H1 (cell line): ENCODE measurements around the gene THSD1. TPM values are rescaled to one million over a fixed set of nuclear protein-coding genes. Genes with fewer than 3 reads are reported as not detected.
"Not testable (repeated sequence)": the region's sequence is repeated elsewhere in the genome, so short reads cannot be mapped to it uniquely, and the experiment has no call there.

Source experiments
- CTCF ChIA-PET: fragments of 300-600 bp; sonication (Branson Sonifier 250); formaldehyde crosslinking; loops from one replicate; lab custom pipeline; 2021; ENCODE audit not compliant: partially characterized antibody; lab: Charles Lee
- POLR2A ChIA-PET: fragments of 300-600 bp; sonication (Branson Sonifier 250); formaldehyde crosslinking; loops from one replicate; lab custom pipeline; 2021; ENCODE audit warnings: inconsistent platforms; ENCODE audit not compliant: partially characterized antibody; lab: Charles Lee
- DNase-seq, 2 experiments: peaks; one replicate each; pipeline versions ENCODE4 v3.0.0 to v3.0.0-alpha.2; 2010 to 2022; ENCODE audit warnings: low spot score in 2 of 2, low read depth in 1 of 2, mixed read lengths in 1 of 2
- FAIRE-seq: peaks from 2 replicates; lab custom pipeline; 2011; peaks lifted over from hg19 to GRCh38; lab: Jason Lieb, UNC
- H2AFZ ChIP-seq: 2 replicates; pipeline ENCODE4 v1.8.1; 2012; ENCODE audit warnings: low read length, inconsistent platforms
- H2AK5ac ChIP-seq: 2 replicates; pipeline ENCODE4 v1.6.1; 2013; ENCODE audit warnings: low read depth, low read length
- H2BK120ac ChIP-seq: replicated peaks from 2 replicates; pipeline ENCODE3; 2013; ENCODE audit warnings: low read depth, low read length, inconsistent platforms
- H2BK12ac ChIP-seq: 2 replicates; pipeline ENCODE4 v1.6.1; 2013; ENCODE audit warnings: low read depth, low read length
- H2BK15ac ChIP-seq: 2 replicates; pipeline ENCODE4 v1.6.1; 2013; ENCODE audit warnings: low read length
- H2BK20ac ChIP-seq: 2 replicates; pipeline ENCODE4 v1.6.1; 2013; ENCODE audit warnings: low read length
- H2BK5ac ChIP-seq: 2 replicates; pipeline ENCODE4 v1.6.1; 2013; ENCODE audit warnings: low read depth, low read length
- H3K14ac ChIP-seq: 2 replicates; pipeline ENCODE4 v1.6.1; 2013; ENCODE audit warnings: inconsistent platforms; ENCODE audit not compliant: insufficient read length
- H3K18ac ChIP-seq: 2 replicates; pipeline ENCODE4 v1.6.1; 2013; ENCODE audit warnings: low read length; ENCODE audit errors: extremely low read depth
- H3K23ac ChIP-seq: 2 replicates; pipeline ENCODE4 v1.6.1; 2013; ENCODE audit warnings: inconsistent platforms; ENCODE audit not compliant: insufficient read length
- H3K23me2 ChIP-seq: 2 replicates; pipeline ENCODE4 v1.6.1; 2013; ENCODE audit warnings: low read depth, low read length
- H3K27ac ChIP-seq: 2 replicates; pipeline ENCODE4 v1.6.1; 2011; ENCODE audit warnings: low read depth, low read length, inconsistent platforms
- H3K27me3 ChIP-seq, 4 experiments: replicated peaks in 1 of 4; 1 replicate in 1 of 4; 2 replicates in 3 of 4; pipeline versions ENCODE4 v1.6.1 to v1.8.1; 2011 to 2013; ENCODE audit warnings: low read length in 3 of 4, mild to moderate bottlenecking in 3 of 4, inconsistent platforms in 2 of 4, mixed read lengths in 2 of 4, moderate library complexity in 1 of 4; ENCODE audit not compliant: control insufficient read depth in 3 of 4, insufficient read depth in 3 of 4; ENCODE audit errors: extremely low read depth in 1 of 4
- H3K36me3 ChIP-seq, 4 experiments: 2 replicates each; pipeline versions ENCODE4 v1.6.1 to v1.8.1; 2011 to 2013; ENCODE audit warnings: mild to moderate bottlenecking in 4 of 4, low read length in 3 of 4, moderate library complexity in 2 of 4, control low read depth in 1 of 4, inconsistent platforms in 1 of 4; ENCODE audit not compliant: insufficient read depth in 4 of 4, control insufficient read depth in 2 of 4
- H3K4ac ChIP-seq: replicated peaks from 2 replicates; pipeline ENCODE3; 2013; ENCODE audit warnings: low read length, low read depth, mixed read lengths, inconsistent platforms; ENCODE audit not compliant: insufficient read length
- H3K4me1 ChIP-seq, 4 experiments: replicated peaks in 1 of 4; 1 replicate in 1 of 4; 2 replicates in 3 of 4; pipeline versions ENCODE4 v1.6.1 to v1.8.1; 2011 to 2013; ENCODE audit warnings: low read length in 3 of 4, inconsistent platforms in 2 of 4, mixed read lengths in 1 of 4; ENCODE audit not compliant: insufficient read depth in 4 of 4, control insufficient read depth in 3 of 4
- H3K4me2 ChIP-seq, 2 experiments: 2 replicates each; pipeline versions ENCODE4 v1.6.1 to v1.8.1; 2011 to 2013; ENCODE audit warnings: low read depth in 2 of 2, low read length in 2 of 2, control low read depth in 1 of 2, inconsistent platforms in 1 of 2, mild to moderate bottlenecking in 1 of 2; ENCODE audit not compliant: insufficient read depth in 1 of 2
- H3K4me3 ChIP-seq, 4 experiments: fragments of 200-600, 300-600 bp in 1 of 4; sonication (generic), shearing (Covaris generic), sonication (Bioruptor Twin) in 1 of 4; 2 replicates each; pipeline versions ENCODE4 v1.5.1 to v1.8.1; 2011 to 2016; ENCODE audit warnings: low read length in 4 of 4, low read depth in 3 of 4, control low read depth in 2 of 4, inconsistent platforms in 2 of 4, mild to moderate bottlenecking in 2 of 4, mixed read lengths in 1 of 4, moderate library complexity in 1 of 4; ENCODE audit not compliant: insufficient read depth in 2 of 4; ENCODE audit errors: extremely low read depth in 1 of 4
- H3K56ac ChIP-seq: replicated peaks from 2 replicates; pipeline ENCODE3; 2013; ENCODE audit warnings: low read depth, mild to moderate bottlenecking, mixed read lengths, low read length, inconsistent platforms; ENCODE audit not compliant: insufficient read length
- H3K79me1 ChIP-seq: 2 replicates; pipeline ENCODE4 v1.6.1; 2013; ENCODE audit warnings: low read depth, low read length, control low read depth
- H3K79me2 ChIP-seq, 2 experiments: 2 replicates each; pipeline versions ENCODE4 v1.6.1 to v1.8.1; 2012 to 2013; ENCODE audit warnings: low read length in 2 of 2, mild to moderate bottlenecking in 2 of 2, inconsistent platforms in 1 of 2; ENCODE audit not compliant: insufficient read depth in 2 of 2, control insufficient read depth in 1 of 2
- H3K9ac ChIP-seq, 4 experiments: replicated peaks in 1 of 4; 1 replicate in 1 of 4; 2 replicates in 3 of 4; pipeline versions ENCODE4 v1.6.1 to v1.8.1; 2011 to 2013; ENCODE audit warnings: low read depth in 3 of 4, low read length in 3 of 4, control low read depth in 2 of 4, mild to moderate bottlenecking in 2 of 4, moderate library complexity in 2 of 4, inconsistent platforms in 1 of 4; ENCODE audit errors: extremely low read depth in 1 of 4
- H3K9me3 ChIP-seq, 2 experiments: 2 replicates each; pipeline versions ENCODE4 v1.6.1 to v1.8.1; 2012 to 2013; ENCODE audit warnings: mild to moderate bottlenecking in 2 of 2, moderate library complexity in 2 of 2, control low read depth in 1 of 2, inconsistent platforms in 1 of 2, low read depth in 1 of 2, low read length in 1 of 2, mixed read lengths in 1 of 2; ENCODE audit not compliant: insufficient read depth in 2 of 2
- H4K20me1 ChIP-seq, 2 experiments: replicated peaks in 1 of 2; 2 replicates each; pipeline versions ENCODE3 to v1.8.1; 2011 to 2013; ENCODE audit warnings: inconsistent platforms in 2 of 2, low read length in 2 of 2, mild to moderate bottlenecking in 1 of 2; ENCODE audit not compliant: insufficient read depth in 2 of 2, control insufficient read depth in 1 of 2
- H4K5ac ChIP-seq: 2 replicates; pipeline ENCODE4 v1.6.1; 2013; ENCODE audit warnings: low read length, low read depth, mixed read lengths, inconsistent platforms; ENCODE audit not compliant: insufficient read length
- H4K8ac ChIP-seq: 2 replicates; pipeline ENCODE4 v1.8.0; 2013; ENCODE audit warnings: mild to moderate bottlenecking, moderate library complexity, low read length, inconsistent platforms; ENCODE audit not compliant: insufficient read depth; ENCODE audit errors: extremely low read depth
- H4K91ac ChIP-seq: replicated peaks from 2 replicates; pipeline ENCODE3; 2013; ENCODE audit warnings: low read length, mixed read lengths, inconsistent platforms; ENCODE audit not compliant: insufficient read length
- WGBS, 2 experiments: shearing (Covaris generic) in 1 of 2; methylation state at CpG; one replicate each; pipeline versions ENCODE4 v1.1.6 to v1.1.7; 2013 to 2015; ENCODE audit warnings: low lambda C conversion rate in 2 of 2, mixed read lengths in 2 of 2, inconsistent platforms in 1 of 2, low coverage in 1 of 2, missing lambda C conversion rate in 1 of 2; ENCODE audit not compliant: insufficient replicate concordance in 2 of 2, insufficient coverage in 1 of 2, insufficient read length in 1 of 2; ENCODE audit errors: extremely low coverage in 1 of 2, missing lambda C conversion rate in 1 of 2; 5-methylcytosine and 5-hydroxymethylcytosine counted together
- polyA plus RNA-seq, 7 experiments: library from polyadenylated mRNA; depleted of rRNA in 3 of 7; stranded (reverse) in 5 of 7; unstranded in 2 of 7; fragments of >200 nt in 5 of 7; fragments of 200-250 nt in 2 of 7; gene quantifications; 1 replicate in 5 of 7; 2 replicates in 1 of 7; 4 replicates in 1 of 7; pipeline versions ENCODE4 v1.2.1 to v1.2.3, GENCODE V29; 2011 to 2013; ENCODE audit warnings: missing spikeins in 2 of 7, mixed read lengths in 2 of 7
- total RNA-seq: library from RNA; stranded (reverse); fragmentation: NEBNext Ultra II Directional; extraction: Animal tissue kit (Norgen Biotek cat#: 25700); gene quantifications from 2 replicates; pipeline ENCODE4 v1.2.1, GENCODE V29; 2021

The THSD1 gene
- total and polyA plus RNA-seq, 2 of the 8 experiments (the other 6 are each of a cell fraction or from before 2014, with no cell fraction given), result 0.17 to 0.35 TPM

DNA sequence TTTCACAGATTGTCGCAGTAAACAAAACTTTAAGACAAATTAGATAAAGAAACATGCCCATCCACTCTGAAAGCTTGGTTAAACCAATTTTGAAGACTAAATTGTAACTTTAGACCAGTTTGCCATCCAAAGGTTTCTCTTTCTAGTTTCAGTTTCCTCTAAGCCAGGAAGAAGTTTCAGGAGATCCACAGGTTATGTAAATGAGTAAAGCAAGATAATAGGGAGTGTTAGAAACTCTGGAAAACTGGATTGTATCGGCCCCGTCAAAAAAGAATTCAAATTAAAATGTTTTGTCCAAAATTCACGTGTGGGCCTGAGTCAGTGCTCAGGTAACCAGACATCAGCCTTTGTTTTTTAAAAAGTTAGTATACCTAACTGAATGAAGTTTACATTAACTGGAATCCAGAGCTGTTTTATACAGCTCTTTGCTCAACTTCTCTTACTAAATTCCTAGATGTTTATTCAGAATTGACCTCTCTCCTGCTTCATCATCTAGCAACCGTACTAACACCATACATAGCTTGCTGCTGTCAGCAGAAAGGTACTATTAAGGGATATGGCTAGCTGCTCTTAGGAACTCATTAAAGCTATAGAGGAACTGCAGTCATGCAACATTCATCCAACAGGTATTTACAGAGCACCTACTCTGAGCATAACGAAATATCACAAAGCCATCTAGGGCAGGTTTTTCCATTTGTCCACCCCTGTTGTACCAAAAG lies 43.6 kb downstream of the THSD1 start:
- H3K23me2 ChIP-seq, H3K36me3 ChIP-seq, H3K79me1 ChIP-seq, H2BK12ac ChIP-seq, H3K9ac ChIP-seq, H3K4me2 ChIP-seq, POLR2A ChIA-PET, H3K4me3 ChIP-seq, H3K4me1 ChIP-seq, H3K4ac ChIP-seq, H2AK5ac ChIP-seq, H3K9me3 ChIP-seq, H2BK20ac ChIP-seq, H4K20me1 ChIP-seq, H3K18ac ChIP-seq, H2BK120ac ChIP-seq, H4K8ac ChIP-seq, H4K91ac ChIP-seq, H2BK15ac ChIP-seq, H3K23ac ChIP-seq, H2BK5ac ChIP-seq, H3K27ac ChIP-seq, H2AFZ ChIP-seq, DNase-seq, H3K14ac ChIP-seq, H3K56ac ChIP-seq, H3K79me2 ChIP-seq, H4K5ac ChIP-seq, H3K27me3 ChIP-seq, CTCF ChIA-PET: not testable (repeated sequence)
- 85% methylated on average over 5 of the region's 6 CpGs; no CpG with 5 or more reads in 1 of the 2 experiments for WGBS, 2 experiments
- peak; percentile 85 for FAIRE-seq
